ENCODE measurements around the gene PTOV1. TPM values are rescaled to one million over a fixed set of nuclear protein-coding genes. Genes with fewer than 3 reads are reported as not detected.

The PTOV1 gene
- total RNA-seq, 2 experiments from 2014 or later: 78.8 to 94.3 TPM

- no peak for ATAC-seq
- H3K4me3 Mint-ChIP-seq: no peak overlapping the region
- CTCF ChIA-PET: no interaction called here
- POLR2A ChIA-PET: no interaction called here
- H3K27ac Mint-ChIP-seq: no peak overlapping the region
- H3K4me1 Mint-ChIP-seq (ENCODE audit: low read depth): peaks cover 34% of the 10 kb centered on the region
- H3K27me3 Mint-ChIP-seq (ENCODE audit: low read depth): no peaks in the 10 kb centered on the region
- H3K36me3 Mint-ChIP-seq (ENCODE audit: low read depth): peaks cover 55% of the 10 kb centered on the region
- H3K9me3 Mint-ChIP-seq (ENCODE audit: insufficient read depth): no peaks in the 10 kb centered on the region
- DNase-seq: no peak
Measured at GRCh38 chr19:49836176-49837008, 14.6 kb upstream of the PTOV1 start.

DNA sequence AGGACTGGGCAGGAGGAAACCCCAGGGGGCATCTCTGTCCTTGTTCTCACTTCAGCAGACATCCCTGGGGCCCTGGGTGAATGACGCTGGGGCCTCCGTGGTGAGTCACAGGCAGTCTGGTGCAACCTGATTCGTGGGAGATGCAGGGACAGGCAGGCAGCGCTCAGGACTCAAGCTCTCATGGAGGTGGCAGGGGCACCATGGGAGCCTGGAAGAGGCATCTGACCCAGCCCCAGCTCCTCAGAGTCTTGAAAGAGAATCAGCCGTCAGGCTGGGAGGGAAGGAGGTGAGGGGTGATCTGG lies 14.0 kb upstream of the PTOV1 start:
- Mint-ChIP-seq H3K27ac (no peak overlapping the region), H3K9me3 (ENCODE audit: insufficient read depth) (no peaks in the 10 kb centered on the region), H3K4me1 (ENCODE audit: low read depth) (peaks cover 30% of the 10 kb centered on the region), H3K27me3 (ENCODE audit: low read depth) (no peaks in the 10 kb centered on the region), H3K36me3 (ENCODE audit: low read depth) (peaks cover 51% of the 10 kb centered on the region), H3K4me3 (no peak overlapping the region)
- ChIA-PET CTCF (no interaction called here), POLR2A (no interaction called here)
- DNase-seq: no peak
- ATAC-seq: no peak

DNA sequence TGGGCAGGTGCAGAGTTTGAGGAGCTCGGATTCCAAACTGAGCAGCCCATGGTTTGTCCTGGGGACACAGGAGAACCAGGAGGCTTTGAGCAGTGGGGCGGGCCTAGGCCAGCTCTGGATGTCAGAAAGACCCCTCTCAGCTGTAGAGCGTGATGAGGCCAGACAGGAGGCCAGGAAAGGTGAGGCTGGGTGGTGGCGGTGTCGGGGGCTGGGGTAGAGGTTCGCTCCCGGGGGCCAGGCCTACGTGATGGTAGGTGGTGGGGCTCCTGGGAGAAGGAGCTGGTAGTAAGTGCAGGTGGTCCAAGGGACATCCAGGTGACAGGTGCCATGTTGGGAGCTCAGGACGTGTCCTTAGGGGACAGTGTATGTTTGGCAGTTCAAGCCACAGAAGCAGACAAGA lies 13.5 kb upstream of the PTOV1 start:
- no peaks in the 10 kb centered on the region for H3K9me3 Mint-ChIP-seq (ENCODE audit: insufficient read depth)
- peaks cover 46% of the 10 kb centered on the region for H3K36me3 Mint-ChIP-seq (ENCODE audit: low read depth)
- no peak for DNase-seq
- H3K4me3 Mint-ChIP-seq: no peak overlapping the region
- H3K27me3 Mint-ChIP-seq (ENCODE audit: low read depth): no peaks in the 10 kb centered on the region
- no peak for ATAC-seq
- CTCF ChIA-PET: no interaction called here
- no peak overlapping the region for H3K27ac Mint-ChIP-seq
- POLR2A ChIA-PET: no interaction called here
- peaks cover 25% of the 10 kb centered on the region for H3K4me1 Mint-ChIP-seq (ENCODE audit: low read depth)

- DNase-seq (no peak), ATAC-seq (no peak)
- H3K27ac Mint-ChIP-seq: no peak overlapping the region
- POLR2A ChIA-PET: no interaction called here
- H3K36me3 Mint-ChIP-seq (ENCODE audit: low read depth): peaks cover 39% of the 10 kb centered on the region
- H3K9me3 Mint-ChIP-seq (ENCODE audit: insufficient read depth): no peaks in the 10 kb centered on the region
- H3K4me3 Mint-ChIP-seq: no peak overlapping the region
- peaks cover 11% of the 10 kb centered on the region for H3K4me1 Mint-ChIP-seq (ENCODE audit: low read depth)
- CTCF ChIA-PET: no interaction called here
- no peaks in the 10 kb centered on the region for H3K27me3 Mint-ChIP-seq (ENCODE audit: low read depth)
Measured at GRCh38 chr19:49838885-49839588, 11.9 kb upstream of the PTOV1 start.

DNA sequence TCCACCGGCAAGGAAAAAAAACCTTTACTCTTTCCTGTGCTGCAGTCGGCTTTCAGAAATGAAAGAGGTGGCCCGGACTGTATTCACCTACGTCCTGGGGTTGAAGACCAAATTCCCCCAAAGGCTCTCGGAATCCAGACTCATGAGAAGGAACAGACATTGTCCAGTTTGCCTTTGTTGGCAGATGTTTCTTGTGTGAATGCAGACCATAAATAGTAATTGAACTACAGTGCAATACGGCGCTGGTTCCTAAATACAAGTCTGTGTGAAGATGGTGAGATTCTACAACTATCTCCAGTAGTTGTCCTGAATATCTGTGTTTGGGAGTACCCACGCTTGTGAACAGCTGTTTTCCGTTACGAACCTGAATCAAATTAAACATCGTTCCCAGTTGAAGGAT lies 11.2 kb upstream of the PTOV1 start:
- no peak for DNase-seq
- ATAC-seq: no peak
- ChIA-PET CTCF (no interaction called here), POLR2A (no interaction called here)
- Mint-ChIP-seq H3K9me3 (ENCODE audit: insufficient read depth) (no peaks in the 10 kb centered on the region), H3K4me3 (no peak overlapping the region), H3K4me1 (ENCODE audit: low read depth) (peaks cover 11% of the 10 kb centered on the region), H3K27ac (no peak overlapping the region), H3K36me3 (ENCODE audit: low read depth) (peaks cover 38% of the 10 kb centered on the region), H3K27me3 (ENCODE audit: low read depth) (no peaks in the 10 kb centered on the region)

DNA sequence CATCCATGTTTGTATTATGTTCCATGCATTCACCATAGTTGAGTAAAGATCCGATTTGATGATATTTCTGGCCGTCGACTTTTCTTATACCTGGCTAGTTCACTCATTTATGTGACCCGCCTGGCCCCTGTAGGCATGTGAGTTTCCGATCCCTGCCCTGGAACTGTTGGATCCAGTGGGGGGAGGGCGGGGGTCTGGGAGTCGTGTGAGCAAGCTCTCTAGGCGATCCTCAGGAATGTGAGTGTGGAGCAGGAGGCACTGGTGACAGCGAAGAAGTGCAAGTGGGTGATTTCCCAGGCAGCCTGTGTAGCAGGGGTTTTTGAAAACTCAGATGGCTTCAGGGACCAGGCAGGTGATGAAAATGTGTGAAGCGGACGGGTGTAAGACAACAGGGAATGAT lies 10.6 kb upstream of the PTOV1 start:
- no peak overlapping the region for H3K4me3 Mint-ChIP-seq
- H3K27ac Mint-ChIP-seq: no peak overlapping the region
- H3K27me3 Mint-ChIP-seq (ENCODE audit: low read depth): no peaks in the 10 kb centered on the region
- H3K4me1 Mint-ChIP-seq (ENCODE audit: low read depth): peaks cover 11% of the 10 kb centered on the region
- DNase-seq (no peak), ATAC-seq (no peak)
- peaks cover 31% of the 10 kb centered on the region for H3K36me3 Mint-ChIP-seq (ENCODE audit: low read depth)
- ChIA-PET POLR2A (no interaction called here), CTCF (no interaction called here)
- H3K9me3 Mint-ChIP-seq (ENCODE audit: insufficient read depth): no peaks in the 10 kb centered on the region

- DNase-seq (no peak), ATAC-seq (no peak)
- ChIA-PET CTCF (no interaction called here), POLR2A (no interaction called here)
- Mint-ChIP-seq H3K36me3 (ENCODE audit: low read depth) (peaks cover 31% of the 10 kb centered on the region), H3K4me3 (no peak overlapping the region), H3K27me3 (ENCODE audit: low read depth) (no peaks in the 10 kb centered on the region), H3K27ac (no peak overlapping the region), H3K9me3 (ENCODE audit: insufficient read depth) (no peaks in the 10 kb centered on the region), H3K4me1 (ENCODE audit: low read depth) (peaks cover 11% of the 10 kb centered on the region)
Measured at GRCh38 chr19:49840736-49841249, 10.2 kb upstream of the PTOV1 start.

GRCh38 chr19:49843265-49843664 lies 7.7 kb upstream of the PTOV1 start:
- POLR2A ChIA-PET: interaction anchor here (1.3 kb wide), 1 partner anchor 22 kb away, joined by 3 read pairs; no protein-coding TSS in a partner anchor
- peaks cover 22% of the 10 kb centered on the region for H3K36me3 Mint-ChIP-seq (ENCODE audit: low read depth)

GRCh38 chr19:49844138-49845095 lies 6.5 kb upstream of the PTOV1 start:
- Mint-ChIP-seq H3K4me3 (no peak overlapping the region), H3K9me3 (ENCODE audit: insufficient read depth) (no peaks in the 10 kb centered on the region), H3K4me1 (ENCODE audit: low read depth) (peaks cover 21% of the 10 kb centered on the region), H3K27me3 (ENCODE audit: low read depth) (no peaks in the 10 kb centered on the region), H3K36me3 (ENCODE audit: low read depth) (peaks cover 12% of the 10 kb centered on the region), H3K27ac (no peak overlapping the region)
- ChIA-PET CTCF (interaction anchor here (1.2 kb wide), 1 partner anchor 11 kb away, joined by 3 read pairs; no protein-coding TSS in a partner anchor), POLR2A (interaction anchor here (1.3 kb wide), 1 partner anchor 21 kb away, joined by 3 read pairs; no protein-coding TSS in a partner anchor)
- ATAC-seq (no peak), DNase-seq (no peak)

More at GRCh38 chr19:49843265-49843664, 7.7 kb upstream of the PTOV1 start:
- Mint-ChIP-seq H3K27me3 (ENCODE audit: low read depth) (no peaks in the 10 kb centered on the region), H3K4me3 (no peak overlapping the region), H3K27ac (no peak overlapping the region), H3K9me3 (ENCODE audit: insufficient read depth) (no peaks in the 10 kb centered on the region), H3K4me1 (ENCODE audit: low read depth) (peaks cover 11% of the 10 kb centered on the region)
- CTCF ChIA-PET: no interaction called here
- DNase-seq (no peak), ATAC-seq (no peak)

GRCh38 chr19:49845414-49845813 lies 5.5 kb upstream of the PTOV1 start:
- peaks cover 11% of the 10 kb centered on the region for H3K36me3 Mint-ChIP-seq (ENCODE audit: low read depth)
- DNase-seq (no peak), ATAC-seq (no peak)
- POLR2A ChIA-PET: no interaction called here
- H3K27ac Mint-ChIP-seq: no peak overlapping the region
- H3K4me3 Mint-ChIP-seq: no peak overlapping the region
- CTCF ChIA-PET: interaction anchor here (1.2 kb wide), 1 partner anchor 12 kb away, joined by 3 read pairs; no protein-coding TSS in a partner anchor
- H3K4me1 Mint-ChIP-seq (ENCODE audit: low read depth): peaks cover 29% of the 10 kb centered on the region
- H3K27me3 Mint-ChIP-seq (ENCODE audit: low read depth): no peaks in the 10 kb centered on the region
- H3K9me3 Mint-ChIP-seq (ENCODE audit: insufficient read depth): no peaks in the 10 kb centered on the region

- no peak overlapping the region for H3K4me3 Mint-ChIP-seq
- no peaks in the 10 kb centered on the region for H3K9me3 Mint-ChIP-seq (ENCODE audit: insufficient read depth)
- peaks cover 29% of the 10 kb centered on the region for H3K4me1 Mint-ChIP-seq (ENCODE audit: low read depth)
- ChIA-PET CTCF (no interaction called here), POLR2A (interaction anchor here (0.9 kb wide), 1 partner anchor 11 kb away, joined by 3 read pairs; no protein-coding TSS in a partner anchor)
- H3K36me3 Mint-ChIP-seq (ENCODE audit: low read depth): peaks cover 7% of the 10 kb centered on the region
- DNase-seq (no peak), ATAC-seq (no peak)
- no peak overlapping the region for H3K27ac Mint-ChIP-seq
- H3K27me3 Mint-ChIP-seq (ENCODE audit: low read depth): no peaks in the 10 kb centered on the region
Measured at GRCh38 chr19:49846408-49846807, 4.6 kb upstream of the PTOV1 start.
